Stimulated activated naive CD8-positive, alpha-beta T cell treated with anti-CD3 and anti-CD28 coated beads, Interleukin-15, Interleukin-2, amounts not matched to agents 100 U/mL and 50 U/mL, for 24 hours (primary cell): ENCODE measurements around the gene COPS6.

Source experiments
- ATAC-seq: fragments of 150-1000 bp; cut with Tn5 transposase; one replicate; pipeline ENCODE4 v1.10.0; 2021
- DNase-seq: peaks from one replicate; pipeline ENCODE4 v3.0.0; 2021

COPS6 gene

GRCh38 chr7:100102950-100103840, 14.4 kb downstream of the COPS6 start:
- DNase-seq (no peak), ATAC-seq (no peak)

GRCh38 chr7:100105534-100105933, 16.8 kb downstream of the COPS6 start:
- DNase-seq (no peak), ATAC-seq (no peak)

GRCh38 chr7:100106633-100107032, 17.9 kb downstream of the COPS6 start:
- DNase-seq (no peak), ATAC-seq (no peak)

- ATAC-seq, result no peak
- no peak for DNase-seq
Measured at GRCh38 chr7:100107125-100107737, 18.5 kb downstream of the COPS6 start.

GRCh38 chr7:100107890-100108289, 19.1 kb downstream of the COPS6 start:
- DNase-seq, result no peak
- ATAC-seq, result no peak

GRCh38 chr7:100109521-100110163, 20.9 kb downstream of the COPS6 start:
- DNase-seq (no peak), ATAC-seq (no peak)

GRCh38 chr7:100111156-100111555, 22.4 kb downstream of the COPS6 start:
- ATAC-seq, result no peak
- DNase-seq, result no peak

- ATAC-seq, result no peak
- DNase-seq, result no peak
Measured at GRCh38 chr7:100111914-100112313, 23.1 kb downstream of the COPS6 start.

- DNase-seq (no peak), ATAC-seq (no peak)
Measured at GRCh38 chr7:100115026-100115425, 26.3 kb downstream of the COPS6 start.

GRCh38 chr7:100118388-100119071, 29.8 kb downstream of the COPS6 start:
- ATAC-seq (no peak), DNase-seq (no peak)

- peak; percentile 78 for ATAC-seq
- DNase-seq, result peak; percentile 95
Measured at GRCh38 chr7:100119072-100119969, 30.6 kb downstream of the COPS6 start, which contains the start of the genes CNPY4 and TAF6. TSS of gene CNPY4 (plus strand) at chr7:100119634. CDS start at chr7:100119745, 111 bp downstream. TSS of gene TAF6 (minus strand) at chr7:100119358. CDS start at chr7:100114209, 5,149 bp downstream.

GRCh38 chr7:100119970-100120732, 31.4 kb downstream of the COPS6 start:
- ATAC-seq (peak; percentile 67), DNase-seq (peak; percentile 68)

- no peak for DNase-seq
- no peak for ATAC-seq
Measured at GRCh38 chr7:100120733-100121036, 31.9 kb downstream of the COPS6 start.

- no peak for ATAC-seq
Measured at GRCh38 chr7:100122067-100122466, 33.3 kb downstream of the COPS6 start.

GRCh38 chr7:100122568-100122967, 33.8 kb downstream of the COPS6 start:
- ATAC-seq (no peak), DNase-seq (no peak)

More at GRCh38 chr7:100122067-100122466, 33.3 kb downstream of the COPS6 start:
- no peak for DNase-seq

GRCh38 chr7:100124301-100125230, 35.8 kb downstream of the COPS6 start:
- no peak for ATAC-seq
- no peak for DNase-seq

GRCh38 chr7:100126239-100126930, 37.6 kb downstream of the COPS6 start:
- no peak for DNase-seq
- peak; percentile 11 for ATAC-seq

GRCh38 chr7:100126931-100127865, 38.4 kb downstream of the COPS6 start, which contains the start of gene MBLAC1:
TSS of gene MBLAC1 (plus strand) at chr7:100126967. CDS start at chr7:100127396, 429 bp downstream.
- DNase-seq (peak; percentile 91), ATAC-seq (peak; percentile 81)
